ENCODE results near the gene RAP1GDS1.

RAP1GDS1 gene

DNA sequence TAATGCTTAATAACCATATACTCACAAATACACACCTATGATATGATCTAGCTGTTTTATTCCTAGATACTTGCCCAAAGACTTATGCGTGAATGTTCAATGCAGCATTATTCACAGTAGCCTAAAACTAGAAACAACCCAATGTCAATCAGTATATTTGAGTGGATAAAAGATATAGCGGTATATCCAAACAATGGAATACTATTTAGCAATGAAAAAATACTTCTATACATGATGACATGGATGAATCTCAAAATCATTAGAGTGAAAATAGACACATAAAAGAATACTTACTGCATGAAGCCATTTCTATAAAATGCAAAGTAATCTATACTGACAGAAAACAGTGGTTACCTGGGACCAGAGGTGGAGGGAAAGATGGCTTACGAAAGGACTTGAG is 108.1 kb downstream of the RAP1GDS1 start:
- TF ChIP-seq, protein P1, sequence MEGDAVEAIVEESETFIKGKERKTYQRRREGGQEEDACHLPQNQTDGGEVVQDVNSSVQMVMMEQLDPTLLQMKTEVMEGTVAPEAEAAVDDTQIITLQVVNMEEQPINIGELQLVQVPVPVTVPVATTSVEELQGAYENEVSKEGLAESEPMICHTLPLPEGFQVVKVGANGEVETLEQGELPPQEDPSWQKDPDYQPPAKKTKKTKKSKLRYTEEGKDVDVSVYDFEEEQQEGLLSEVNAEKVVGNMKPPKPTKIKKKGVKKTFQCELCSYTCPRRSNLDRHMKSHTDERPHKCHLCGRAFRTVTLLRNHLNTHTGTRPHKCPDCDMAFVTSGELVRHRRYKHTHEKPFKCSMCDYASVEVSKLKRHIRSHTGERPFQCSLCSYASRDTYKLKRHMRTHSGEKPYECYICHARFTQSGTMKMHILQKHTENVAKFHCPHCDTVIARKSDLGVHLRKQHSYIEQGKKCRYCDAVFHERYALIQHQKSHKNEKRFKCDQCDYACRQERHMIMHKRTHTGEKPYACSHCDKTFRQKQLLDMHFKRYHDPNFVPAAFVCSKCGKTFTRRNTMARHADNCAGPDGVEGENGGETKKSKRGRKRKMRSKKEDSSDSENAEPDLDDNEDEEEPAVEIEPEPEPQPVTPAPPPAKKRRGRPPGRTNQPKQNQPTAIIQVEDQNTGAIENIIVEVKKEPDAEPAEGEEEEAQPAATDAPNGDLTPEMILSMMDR (IDR thresholded peaks at IDR 0.05; ENCODE audit: low read depth, low read length), result no peak
- no peak overlapping the region for H3K4me3 ChIP-seq (ENCODE audit: low read depth, low read length)

DNA sequence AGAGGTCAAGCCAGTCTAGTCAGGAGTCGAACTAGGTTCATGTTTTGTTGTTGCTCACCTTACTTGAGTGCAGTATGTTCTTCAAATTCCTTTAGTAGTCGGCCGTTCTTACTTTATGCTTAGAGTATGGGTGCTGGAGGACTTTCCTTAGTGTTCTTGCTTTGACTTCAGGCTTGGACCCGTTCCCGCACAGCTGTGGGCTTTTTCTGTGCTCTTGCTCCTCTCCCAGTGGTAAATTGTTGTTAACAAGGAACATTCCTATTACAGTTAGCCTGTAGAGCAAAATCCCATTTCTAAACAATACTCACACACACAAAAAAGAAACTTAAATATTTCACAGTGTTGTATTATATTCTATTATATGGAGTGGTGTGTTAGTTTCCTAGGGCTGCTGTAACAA is 113.5 kb downstream of the RAP1GDS1 start:
- H3K4me3 ChIP-seq (ENCODE audit: low read depth, low read length), result no peak overlapping the region
- TF ChIP-seq, protein P1 (IDR thresholded peaks at IDR 0.05; ENCODE audit: low read depth, low read length), result no peak

DNA sequence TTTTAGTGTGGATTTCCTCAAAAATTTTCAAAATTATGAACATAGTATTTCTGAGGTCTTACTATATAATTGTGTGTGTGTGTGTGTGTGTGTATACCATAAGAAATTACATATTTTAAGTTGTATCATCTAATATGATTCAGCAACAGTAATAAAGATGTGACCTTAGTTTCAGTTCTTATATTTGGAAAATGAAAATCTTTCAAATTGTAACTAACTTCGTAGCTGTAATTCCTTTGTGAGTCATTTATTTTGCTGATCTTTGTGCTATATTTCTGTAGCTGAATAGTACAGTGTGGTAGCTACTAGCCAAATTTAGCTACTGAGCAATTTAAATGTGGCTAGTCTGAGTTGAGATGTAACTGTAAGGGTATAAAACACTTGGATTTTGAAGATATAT is 116.4 kb downstream of the RAP1GDS1 start:
- TF ChIP-seq, protein P1 (IDR thresholded peaks at IDR 0.05; ENCODE audit: low read depth, low read length), result no peak
- H3K4me3 ChIP-seq (ENCODE audit: low read depth, low read length), result no peak overlapping the region

DNA sequence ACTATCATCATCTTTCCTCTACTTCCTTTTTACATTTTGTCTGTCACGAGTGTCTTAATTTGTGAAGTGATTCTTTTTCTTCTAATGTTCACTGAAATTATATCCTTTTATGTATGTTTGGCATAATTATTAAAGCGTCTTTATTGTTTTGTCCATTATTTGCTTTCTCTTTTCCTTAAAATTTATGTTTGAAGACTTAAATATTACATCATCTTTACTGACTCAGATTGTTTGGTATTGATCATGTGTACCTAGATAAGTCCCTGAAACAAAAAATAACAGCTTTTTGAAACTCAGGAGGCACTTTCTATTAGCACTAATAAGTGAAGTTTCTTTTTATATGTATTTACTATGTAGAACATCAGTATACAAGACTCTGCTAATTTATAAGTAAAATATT is 120.1 kb downstream of the RAP1GDS1 start:
- no peak overlapping the region for H3K4me3 ChIP-seq (ENCODE audit: low read depth, low read length)
- TF ChIP-seq, protein P1 (IDR thresholded peaks at IDR 0.05; ENCODE audit: low read depth, low read length), result no peak

DNA sequence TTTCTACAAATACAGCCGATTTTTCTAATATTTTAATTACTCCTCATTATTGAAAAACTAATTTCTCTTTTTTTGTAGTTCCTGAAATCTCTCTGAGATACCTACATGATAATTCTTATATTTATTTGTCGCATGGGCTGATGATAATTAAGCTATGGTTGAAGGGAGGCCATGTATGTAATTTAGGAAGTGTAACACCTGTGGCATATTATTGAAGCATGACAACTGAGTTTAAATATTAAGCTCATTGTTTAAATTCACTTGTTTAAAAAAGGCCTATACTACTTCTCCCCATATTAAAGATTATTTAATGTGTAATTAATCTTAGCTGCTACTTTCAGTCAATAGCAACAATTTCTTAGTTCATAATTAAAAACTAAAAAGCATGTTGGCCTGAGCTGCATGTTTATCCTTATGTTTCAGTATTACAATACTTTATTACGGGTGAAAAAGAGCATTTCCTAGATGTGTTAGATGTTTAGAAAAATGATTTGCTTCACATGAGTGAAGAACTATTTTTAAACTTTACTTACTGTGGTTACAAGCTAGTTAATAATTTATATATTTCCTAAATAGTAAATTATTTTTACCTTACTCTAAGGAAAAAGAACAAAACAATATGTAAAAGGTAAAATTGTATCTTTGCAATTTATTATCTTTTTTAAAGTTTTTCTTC is 122.4 kb downstream of the RAP1GDS1 start:
- TF ChIP-seq, protein P1 (IDR thresholded peaks at IDR 0.05; ENCODE audit: low read depth, low read length), result no peak
- no peak overlapping the region for H3K4me3 ChIP-seq (ENCODE audit: low read depth, low read length)

DNA sequence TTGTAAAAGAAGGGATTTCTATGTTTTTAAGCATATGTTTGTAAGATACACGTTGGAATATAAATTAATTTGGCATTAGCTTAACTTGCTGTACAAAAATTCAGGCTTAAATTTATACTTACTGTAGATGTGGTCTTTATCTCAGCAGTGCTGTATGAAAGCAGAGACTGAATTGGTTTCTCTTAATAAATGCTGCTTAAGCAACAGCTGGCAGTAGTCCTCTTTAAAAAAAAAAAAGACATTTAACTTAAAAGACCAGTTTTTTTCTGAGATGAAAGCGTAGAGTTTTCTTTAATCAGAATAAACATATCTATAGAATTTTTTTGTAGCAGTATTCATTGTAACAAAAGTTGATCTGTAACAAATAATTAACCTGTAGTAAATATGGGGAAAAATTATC is 124.6 kb downstream of the RAP1GDS1 start:
- no peak overlapping the region for H3K4me3 ChIP-seq (ENCODE audit: low read depth, low read length)
- TF ChIP-seq, protein P1 (IDR thresholded peaks at IDR 0.05; ENCODE audit: low read depth, low read length), result no peak

DNA sequence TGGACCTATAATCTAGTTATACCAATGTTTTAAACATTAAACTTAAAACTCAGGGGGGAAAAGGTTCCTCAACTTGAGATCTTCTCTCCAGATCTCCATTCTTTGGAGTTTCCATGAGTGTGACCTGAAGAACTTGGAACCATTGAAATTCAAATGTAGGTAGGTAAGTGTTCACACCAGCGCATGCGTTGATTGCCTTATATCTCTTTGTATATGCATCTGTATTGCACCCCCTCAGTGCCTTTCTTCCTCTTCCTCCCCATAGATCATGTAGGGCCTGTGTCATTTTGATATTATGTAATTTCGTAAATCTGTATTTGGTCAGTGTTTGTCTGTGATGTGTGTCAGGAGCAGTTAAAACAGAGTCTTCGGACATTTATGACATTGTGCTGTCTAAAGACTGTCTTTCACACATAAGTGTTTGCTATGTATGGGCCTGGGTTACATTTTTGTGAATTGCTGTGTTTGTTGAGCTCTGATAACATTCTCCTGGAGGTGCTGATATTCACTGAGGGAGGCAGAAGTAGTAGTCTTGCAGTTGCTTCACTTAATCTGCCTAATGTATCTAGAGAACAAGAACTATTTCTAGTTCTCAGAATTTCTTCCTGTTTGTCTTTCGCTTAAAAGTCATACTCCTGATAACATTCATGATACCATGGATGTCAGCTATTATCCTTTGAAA is 126.3 kb downstream of the RAP1GDS1 start:
- TF ChIP-seq, protein P1 (IDR thresholded peaks at IDR 0.05; ENCODE audit: low read depth, low read length), result no peak
- H3K4me3 ChIP-seq (ENCODE audit: low read depth, low read length), result no peak overlapping the region

Measured in WI38 (cell line).